Tibial artery (tissue), 4 donors: ENCODE data around the gene CRACR2A.

Experiments
- DNase-seq, 2 donors: peaks; one replicate each; pipeline ENCODE4 v3.0.0-alpha.2; 2019
- H3K27ac ChIP-seq, 2 donors: fragments of 200-600 bp; sonication (generic) in 1 of 2; 1 replicate in 1 of 2; 2 replicates in 1 of 2; pipeline ENCODE4 v1.5.1; 2018 to 2019; ENCODE audit warnings: mild to moderate bottlenecking in 1 of 2
- H3K27me3 ChIP-seq, 2 donors: fragments of 200-600 bp; sonication (generic) in 1 of 2; one replicate each; pipeline versions ENCODE4 v1.5.1 to v1.6.0; 2016 to 2019
- H3K36me3 ChIP-seq, 3 donors: fragments of 200-600 bp; sonication (generic) in 2 of 3; one replicate each; pipeline ENCODE4 v1.5.1; 2016 to 2019; ENCODE audit warnings: mild to moderate bottlenecking in 2 of 3
- H3K4me1 ChIP-seq, 4 donors: fragments of 200-600 bp; sonication (generic) in 2 of 4; 1 replicate in 3 of 4; 2 replicates in 1 of 4; pipeline ENCODE4 v1.5.1; 2016 to 2019
- H3K4me3 ChIP-seq, 2 donors: fragments of 200-600 bp; sonication (generic) in 1 of 2; 1 replicate in 1 of 2; 2 replicates in 1 of 2; pipeline ENCODE4 v1.5.1; 2018 to 2019; ENCODE audit warnings: mild to moderate bottlenecking in 2 of 2
- H3K9me3 ChIP-seq, 3 donors: fragments of 200-600 bp; sonication (generic) in 1 of 3; one replicate each; pipeline ENCODE4 v1.5.1; 2016 to 2019
- intact Hi-C: fragments of 100-400 bp; cut with DNase I; formaldehyde crosslinking; loops from one replicate; pipeline ENCODE4 v1.15.0; 2023; ENCODE audit warnings: low total_unique reads
- TF ChIP-seq, protein P1 (sequence below), 2 experiments: fragments of 200-600 bp in 1 of 2; fragments of 450-650 bp in 1 of 2; IDR thresholded peaks; one replicate each; pipeline ENCODE4 v1.5.1; 2017 to 2019; ENCODE audit warnings: antibody characterized with exemption in 2 of 2, mild to moderate bottlenecking in 1 of 2, moderate library complexity in 1 of 2

CRACR2A gene

DNA sequence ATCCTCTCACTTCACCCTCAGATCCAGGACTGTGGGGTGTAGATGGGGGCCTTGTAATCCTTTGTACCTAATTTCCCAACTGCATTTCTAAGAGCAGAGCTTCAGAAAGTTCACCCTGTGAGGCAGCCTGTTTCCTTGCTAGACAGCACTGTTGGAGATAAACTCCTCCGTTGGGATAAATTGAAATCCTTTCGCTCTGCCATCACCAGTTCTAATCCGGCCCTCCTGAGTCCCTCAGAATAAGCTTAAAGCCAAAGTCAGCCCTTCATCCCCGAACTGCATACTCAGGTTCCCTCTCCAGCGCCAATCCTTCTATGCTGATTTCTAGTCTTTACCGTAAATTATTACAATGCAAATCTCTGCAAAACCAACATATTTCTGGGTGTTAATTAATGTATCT, 147.2 kb downstream of the CRACR2A start:
- Histone ChIP-seq H3K9me3 (no peaks in the 10 kb centered on the region), H3K4me1 (peaks cover 0 to 10% (median 0%) of the 10 kb centered on the region in 4 donors), H3K27ac (no peak overlapping the region), H3K36me3 (no peaks in the 10 kb centered on the region), H3K27me3 (peaks cover 0 to 20% of the 10 kb centered on the region in 2 donors), H3K4me3 (no peak overlapping the region)
- intact Hi-C loops, result no loop called here
- DNase-seq, result no peak
- TF ChIP-seq, protein P1, sequence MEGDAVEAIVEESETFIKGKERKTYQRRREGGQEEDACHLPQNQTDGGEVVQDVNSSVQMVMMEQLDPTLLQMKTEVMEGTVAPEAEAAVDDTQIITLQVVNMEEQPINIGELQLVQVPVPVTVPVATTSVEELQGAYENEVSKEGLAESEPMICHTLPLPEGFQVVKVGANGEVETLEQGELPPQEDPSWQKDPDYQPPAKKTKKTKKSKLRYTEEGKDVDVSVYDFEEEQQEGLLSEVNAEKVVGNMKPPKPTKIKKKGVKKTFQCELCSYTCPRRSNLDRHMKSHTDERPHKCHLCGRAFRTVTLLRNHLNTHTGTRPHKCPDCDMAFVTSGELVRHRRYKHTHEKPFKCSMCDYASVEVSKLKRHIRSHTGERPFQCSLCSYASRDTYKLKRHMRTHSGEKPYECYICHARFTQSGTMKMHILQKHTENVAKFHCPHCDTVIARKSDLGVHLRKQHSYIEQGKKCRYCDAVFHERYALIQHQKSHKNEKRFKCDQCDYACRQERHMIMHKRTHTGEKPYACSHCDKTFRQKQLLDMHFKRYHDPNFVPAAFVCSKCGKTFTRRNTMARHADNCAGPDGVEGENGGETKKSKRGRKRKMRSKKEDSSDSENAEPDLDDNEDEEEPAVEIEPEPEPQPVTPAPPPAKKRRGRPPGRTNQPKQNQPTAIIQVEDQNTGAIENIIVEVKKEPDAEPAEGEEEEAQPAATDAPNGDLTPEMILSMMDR (IDR thresholded peaks at IDR 0.05), result no peak

DNA sequence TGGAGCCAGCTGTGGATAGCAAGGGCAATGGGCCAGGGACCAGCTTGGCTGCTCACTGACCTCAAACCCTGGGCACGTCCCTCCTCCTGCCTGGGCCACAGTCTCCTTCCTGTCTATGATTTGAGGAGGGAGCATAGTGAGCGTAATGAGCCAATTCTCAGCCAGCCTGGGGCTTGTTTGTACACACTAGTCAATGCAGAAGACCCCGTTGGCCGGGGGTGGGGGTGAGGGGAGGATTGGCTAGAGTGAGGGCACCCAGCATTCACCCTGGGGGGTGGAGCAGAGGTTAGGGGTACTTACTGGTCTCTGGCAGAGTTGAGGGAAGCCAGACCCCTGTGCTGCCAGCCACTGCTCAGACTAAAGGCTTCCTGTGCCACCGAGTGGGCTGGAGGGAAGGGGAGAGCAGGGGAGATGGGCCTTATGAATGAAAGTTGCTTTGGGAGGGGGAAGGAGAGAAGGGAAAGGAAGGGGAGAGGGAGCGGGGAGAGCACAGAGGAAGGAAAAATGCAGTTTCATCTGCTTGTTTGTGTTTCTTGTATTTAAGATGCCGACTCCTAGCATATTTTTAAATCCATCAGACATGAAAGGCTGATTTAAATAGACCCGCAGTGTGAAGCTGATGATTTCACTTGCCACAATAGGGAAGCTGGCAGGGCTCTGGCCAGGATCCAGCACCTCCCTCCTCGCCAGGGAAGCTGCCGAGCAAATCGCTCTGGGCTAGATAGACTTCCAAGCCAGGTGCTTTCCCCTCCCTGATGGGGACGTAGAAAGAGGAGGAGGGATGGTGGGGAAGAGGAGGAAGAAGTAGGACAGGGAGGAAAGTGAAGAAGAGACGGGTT, 147.9 kb downstream of the CRACR2A start:
- Histone ChIP-seq H3K9me3 (no peaks in the 10 kb centered on the region), H3K4me3 (no peak overlapping the region), H3K27me3 (peaks cover 0 to 21% of the 10 kb centered on the region in 2 donors), H3K4me1 (peaks cover 0 to 10% (median 0%) of the 10 kb centered on the region in 4 donors), H3K27ac (no peak overlapping the region), H3K36me3 (no peaks in the 10 kb centered on the region)
- TF ChIP-seq, protein P1 (IDR thresholded peaks at IDR 0.05), result no peak
- intact Hi-C loops, result no loop called here
- DNase-seq, result no peak

DNA sequence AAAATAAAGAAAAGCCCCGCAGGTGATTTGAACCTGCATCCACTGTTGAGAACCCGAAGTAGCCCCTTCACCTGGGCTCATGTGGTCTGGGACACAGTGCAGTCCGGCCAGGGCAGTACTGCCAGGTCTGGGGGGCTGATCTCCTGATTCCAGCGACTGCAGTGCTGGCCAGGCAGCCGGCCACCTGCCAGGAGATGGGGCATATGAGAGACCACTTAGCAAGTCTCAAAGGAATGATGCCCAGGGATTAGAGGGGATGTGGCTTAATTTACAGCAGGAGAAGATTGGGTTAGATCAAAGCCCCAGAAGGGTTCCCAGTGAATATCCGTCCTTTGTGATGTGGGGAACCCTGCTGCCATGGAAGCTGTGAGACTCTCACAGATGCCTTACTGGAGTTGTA, 148.6 kb downstream of the CRACR2A start:
- DNase-seq, result no peak
- intact Hi-C loops, result no loop called here
- H3K4me3 ChIP-seq, result no peak overlapping the region
- TF ChIP-seq, protein P1 (IDR thresholded peaks at IDR 0.05), result no peak
- H3K36me3 ChIP-seq, result no peaks in the 10 kb centered on the region
- H3K27me3 ChIP-seq, result peaks cover 0 to 21% of the 10 kb centered on the region in 2 donors
- H3K27ac ChIP-seq, result no peak overlapping the region
- H3K9me3 ChIP-seq, result no peaks in the 10 kb centered on the region
- H3K4me1 ChIP-seq, result peaks cover 0 to 10% (median 0%) of the 10 kb centered on the region in 4 donors

DNA sequence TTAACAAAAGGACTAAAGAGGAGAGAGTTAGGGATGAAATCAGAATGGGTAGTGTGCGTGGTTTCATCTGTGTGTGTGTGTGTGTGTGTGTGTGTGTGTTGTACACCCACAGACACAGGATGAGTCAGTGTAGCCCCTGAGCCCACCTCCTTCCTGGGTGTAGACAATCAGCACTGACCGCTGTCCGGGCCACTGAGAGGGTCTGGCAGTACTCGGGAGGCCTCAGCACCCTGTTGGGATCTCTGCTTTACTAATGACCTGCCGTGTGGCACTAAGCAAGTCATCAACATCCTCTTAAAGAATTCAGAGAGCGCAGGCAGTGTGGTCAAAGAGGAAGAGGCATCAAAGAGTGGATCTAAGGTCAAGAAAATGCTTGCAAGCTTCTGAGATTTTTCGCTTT, 149.3 kb downstream of the CRACR2A start:
- Histone ChIP-seq H3K4me1 (peaks cover 0 to 10% (median 0%) of the 10 kb centered on the region in 4 donors), H3K4me3 (no peak overlapping the region), H3K27ac (no peak overlapping the region), H3K9me3 (no peaks in the 10 kb centered on the region), H3K36me3 (no peaks in the 10 kb centered on the region), H3K27me3 (peaks cover 0 to 21% of the 10 kb centered on the region in 2 donors)
- intact Hi-C loops, result no loop called here
- TF ChIP-seq, protein P1 (IDR thresholded peaks at IDR 0.05), result no peak
- DNase-seq, result no peak

DNA sequence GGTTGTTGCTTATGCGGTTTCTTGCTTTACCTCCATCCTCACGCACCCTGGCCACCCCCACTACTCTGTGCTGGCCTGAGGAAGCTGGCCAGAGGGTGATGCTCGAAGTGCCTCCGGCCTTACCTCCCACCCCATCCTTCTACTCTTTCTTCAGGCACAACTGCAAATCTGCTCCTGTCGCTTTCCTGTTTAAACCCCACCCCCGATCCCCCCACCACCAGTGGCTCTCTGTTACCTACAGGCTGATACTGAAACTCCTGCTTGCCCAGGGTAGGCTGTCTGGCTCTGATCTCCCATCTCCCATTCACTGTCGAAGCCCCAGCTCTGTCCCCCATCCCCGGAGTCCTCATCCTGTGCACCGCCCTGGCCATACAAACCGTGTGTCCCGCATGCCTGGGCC, 150.4 kb downstream of the CRACR2A start:
- H3K27ac ChIP-seq, result no peak overlapping the region
- intact Hi-C loops, result no loop called here
- H3K4me3 ChIP-seq, result no peak overlapping the region
- TF ChIP-seq, protein P1 (IDR thresholded peaks at IDR 0.05), result no peak
- H3K4me1 ChIP-seq, result peaks cover 0 to 10% (median 0%) of the 10 kb centered on the region in 4 donors
- no peaks in the 10 kb centered on the region for H3K9me3 ChIP-seq
- no peaks in the 10 kb centered on the region for H3K36me3 ChIP-seq
- H3K27me3 ChIP-seq, result peaks cover 0 to 21% of the 10 kb centered on the region in 2 donors
- DNase-seq, result no peak
